ENCODE results near the gene RBM4.

The RBM4 gene

GRCh38 chr11:66670816-66671215 is 32.3 kb downstream of the RBM4 start:
- no peak overlapping the region for H3K4me3 ChIP-seq (ENCODE audit: low read depth, low read length)
- in situ Hi-C loops (cut with HindIII; ENCODE audit: low sequenced_read_pairs), result no loop called here
- no peak for DNase-seq (ENCODE audit: low read depth)
- TF ChIP-seq, protein P1, sequence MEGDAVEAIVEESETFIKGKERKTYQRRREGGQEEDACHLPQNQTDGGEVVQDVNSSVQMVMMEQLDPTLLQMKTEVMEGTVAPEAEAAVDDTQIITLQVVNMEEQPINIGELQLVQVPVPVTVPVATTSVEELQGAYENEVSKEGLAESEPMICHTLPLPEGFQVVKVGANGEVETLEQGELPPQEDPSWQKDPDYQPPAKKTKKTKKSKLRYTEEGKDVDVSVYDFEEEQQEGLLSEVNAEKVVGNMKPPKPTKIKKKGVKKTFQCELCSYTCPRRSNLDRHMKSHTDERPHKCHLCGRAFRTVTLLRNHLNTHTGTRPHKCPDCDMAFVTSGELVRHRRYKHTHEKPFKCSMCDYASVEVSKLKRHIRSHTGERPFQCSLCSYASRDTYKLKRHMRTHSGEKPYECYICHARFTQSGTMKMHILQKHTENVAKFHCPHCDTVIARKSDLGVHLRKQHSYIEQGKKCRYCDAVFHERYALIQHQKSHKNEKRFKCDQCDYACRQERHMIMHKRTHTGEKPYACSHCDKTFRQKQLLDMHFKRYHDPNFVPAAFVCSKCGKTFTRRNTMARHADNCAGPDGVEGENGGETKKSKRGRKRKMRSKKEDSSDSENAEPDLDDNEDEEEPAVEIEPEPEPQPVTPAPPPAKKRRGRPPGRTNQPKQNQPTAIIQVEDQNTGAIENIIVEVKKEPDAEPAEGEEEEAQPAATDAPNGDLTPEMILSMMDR (IDR thresholded peaks at IDR 0.05; ENCODE audit: low read depth, low read length, missing control alignments), result no peak

DNA sequence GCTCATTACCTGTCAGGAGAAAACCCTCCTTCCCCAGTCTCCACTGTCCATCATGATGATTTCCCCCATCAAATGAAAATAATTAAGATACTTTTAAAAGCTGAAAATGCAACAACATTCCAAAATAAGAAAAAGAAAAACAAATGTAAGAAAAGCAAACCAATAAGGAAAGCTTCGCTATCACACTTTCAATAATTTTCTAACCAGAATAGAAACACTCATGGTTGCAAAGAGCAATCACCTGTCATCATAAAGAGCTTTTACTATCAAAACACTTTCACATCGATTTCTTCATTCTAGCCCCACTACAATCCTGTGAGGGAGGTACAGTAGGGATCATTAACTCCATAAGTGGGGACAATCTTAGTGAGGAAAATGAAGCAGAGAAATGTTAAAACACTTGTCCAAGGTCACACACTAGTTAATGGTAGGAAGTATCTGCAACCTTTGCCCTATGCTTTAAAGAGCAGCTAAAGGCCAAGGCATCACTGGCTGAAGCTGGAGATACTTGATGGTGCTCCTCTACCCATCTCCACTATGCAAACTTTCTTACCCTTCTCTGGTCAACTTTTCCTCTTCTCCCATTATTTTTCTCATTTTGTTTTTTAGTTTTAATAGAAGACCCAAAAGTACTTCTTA is 36.6 kb downstream of the RBM4 start:
- TF ChIP-seq, protein P1 (IDR thresholded peaks at IDR 0.05; ENCODE audit: low read depth, low read length, missing control alignments), result no peak
- DNase-seq (ENCODE audit: low read depth), result no peak
- H3K4me3 ChIP-seq (ENCODE audit: low read depth, low read length), result no peak overlapping the region
- in situ Hi-C loops (cut with HindIII; ENCODE audit: low sequenced_read_pairs), result loop anchor here (5.0 kb wide), 1 partner anchor 53 kb away; no protein-coding TSS in a partner anchor

- TF ChIP-seq, protein P1 (IDR thresholded peaks at IDR 0.05; ENCODE audit: low read depth, low read length, missing control alignments), result no peak
- no peak for DNase-seq (ENCODE audit: low read depth)
- peak overlapping the region; percentile 71 for H3K4me3 ChIP-seq (ENCODE audit: low read depth, low read length)
- in situ Hi-C loops (cut with HindIII; ENCODE audit: low sequenced_read_pairs), result loop anchor here (5.0 kb wide), 1 partner anchor 54 kb away; no protein-coding TSS in a partner anchor
Observed at GRCh38 chr11:66676282-66676919, 37.9 kb downstream of the RBM4 start.

DNA sequence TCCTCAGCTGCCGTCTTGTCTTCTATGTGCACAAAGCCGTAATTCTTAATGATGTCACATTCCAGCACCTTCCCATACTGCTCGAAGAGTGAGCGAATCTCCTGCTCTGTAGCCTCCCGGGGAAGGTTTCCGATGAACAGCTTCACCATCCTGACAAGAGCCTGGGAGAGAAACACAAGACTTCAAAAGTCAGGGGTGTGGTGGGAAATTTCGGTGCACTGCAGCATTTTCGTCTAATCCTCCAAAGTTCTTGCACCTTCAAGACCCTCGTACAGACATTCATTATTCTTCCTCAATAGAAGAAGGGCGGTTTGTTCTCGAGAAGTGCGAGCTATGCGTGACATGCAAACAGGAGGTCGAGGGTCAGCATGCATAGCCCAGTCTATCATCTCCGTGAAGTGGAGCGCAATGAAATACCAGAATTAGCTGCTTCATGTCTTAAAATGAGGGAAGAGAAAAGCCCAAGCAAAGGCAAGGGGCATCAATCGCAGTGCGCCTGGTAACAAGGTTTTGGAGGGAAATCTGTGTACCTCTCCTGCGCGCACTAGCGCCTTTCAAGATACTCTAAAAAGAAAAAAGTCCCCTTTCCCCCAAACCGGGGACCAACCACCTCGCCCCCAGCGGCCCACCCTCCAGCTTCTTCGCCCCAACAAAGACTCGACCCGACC is 38.6 kb downstream of the RBM4 start:
- peak overlapping the region; percentile 71 for H3K4me3 ChIP-seq (ENCODE audit: low read depth, low read length)
- no peak for DNase-seq (ENCODE audit: low read depth)
- TF ChIP-seq, protein P1 (IDR thresholded peaks at IDR 0.05; ENCODE audit: low read depth, low read length, missing control alignments), result no peak
- in situ Hi-C loops (cut with HindIII; ENCODE audit: low sequenced_read_pairs), result loop anchor here (5.0 kb wide), 1 partner anchor 55 kb away; no protein-coding TSS in a partner anchor

GRCh38 chr11:66677599-66678375 is 39.3 kb downstream of the RBM4 start, which contains the start of gene RBM4B:
Gene RBM4B (minus strand): TSS chr11:66677887. CDS start chr11:66677079, 808 bp downstream.
- DNase-seq (ENCODE audit: low read depth), result peak; percentile 85
- in situ Hi-C loops (cut with HindIII; ENCODE audit: low sequenced_read_pairs), result loop anchor here (5.0 kb wide), 1 partner anchor 55 kb away; no protein-coding TSS in a partner anchor
- TF ChIP-seq, protein P1 (IDR thresholded peaks at IDR 0.05; ENCODE audit: low read depth, low read length, missing control alignments), result no peak
- H3K4me3 ChIP-seq (ENCODE audit: low read depth, low read length), result peak within 1 kb of the TSS; percentile 71
